ENCODE results near the gene BMERB1. TPM values are rescaled to one million over a fixed set of nuclear protein-coding genes. Genes with fewer than 3 reads are reported as not detected.

BMERB1 gene
- polyA plus RNA-seq, 1 donor (not counting 4 experiments of a cell fraction or from before 2014, with no cell fraction given): 7.8 TPM

DNA sequence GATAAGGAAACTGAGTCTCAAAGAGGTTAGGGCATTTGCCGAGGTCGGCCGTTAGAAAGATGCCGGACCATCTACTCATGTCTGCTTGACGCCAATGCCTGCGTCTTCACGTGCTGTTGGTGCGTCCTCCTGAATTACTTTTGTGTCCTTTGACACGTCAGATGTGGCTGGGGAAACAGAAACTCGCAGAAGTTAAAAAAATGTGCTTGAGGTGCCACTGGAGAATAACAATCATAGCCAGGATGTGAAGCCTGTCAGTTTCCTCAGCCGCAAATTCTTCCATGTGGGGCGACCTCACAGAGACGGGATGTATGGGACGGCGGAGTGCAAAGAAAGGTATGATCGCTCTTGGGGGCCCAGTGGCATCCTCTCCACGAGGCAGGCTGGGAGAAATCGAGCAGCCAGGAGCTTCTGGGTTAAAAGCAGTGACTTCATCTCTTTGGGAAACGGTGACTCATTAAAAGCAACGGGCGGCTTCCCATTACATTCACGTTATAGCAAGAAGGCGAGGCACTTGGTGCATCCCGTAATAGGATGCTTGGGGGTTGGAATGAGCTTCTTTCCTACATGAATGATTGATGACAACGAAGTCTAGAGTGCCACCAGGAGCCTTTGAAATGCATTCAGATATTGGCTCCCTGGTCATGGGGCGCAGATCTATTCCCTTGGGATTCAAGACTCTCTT is 67.8 kb downstream of the BMERB1 start:
- H3K79me2 ChIP-seq (ENCODE audit: control insufficient read depth, insufficient read depth, low read length): no peaks in the 10 kb centered on the region
- H2AFZ ChIP-seq (ENCODE audit: control insufficient read depth, low read length): peak overlapping the region; percentile 36
- H3K9me1 ChIP-seq (ENCODE audit: control insufficient read depth, extremely low read depth, insufficient read depth, low read length): peaks cover 3% of the 10 kb centered on the region
- peak overlapping the region; percentile 16 for H3K4me2 ChIP-seq (ENCODE audit: control insufficient read depth, extremely low read depth, insufficient read depth, low read depth, low read length)
- dilution Hi-C loops (cut with MboI; ENCODE audit: extremely low pct_ligation_motif_present, low sequenced_read_pairs): no loop called here
- no peak for TF ChIP-seq EZH2 (IDR thresholded peaks at IDR 0.05; ENCODE audit: low read length)
- TF ChIP-seq, protein P1, sequence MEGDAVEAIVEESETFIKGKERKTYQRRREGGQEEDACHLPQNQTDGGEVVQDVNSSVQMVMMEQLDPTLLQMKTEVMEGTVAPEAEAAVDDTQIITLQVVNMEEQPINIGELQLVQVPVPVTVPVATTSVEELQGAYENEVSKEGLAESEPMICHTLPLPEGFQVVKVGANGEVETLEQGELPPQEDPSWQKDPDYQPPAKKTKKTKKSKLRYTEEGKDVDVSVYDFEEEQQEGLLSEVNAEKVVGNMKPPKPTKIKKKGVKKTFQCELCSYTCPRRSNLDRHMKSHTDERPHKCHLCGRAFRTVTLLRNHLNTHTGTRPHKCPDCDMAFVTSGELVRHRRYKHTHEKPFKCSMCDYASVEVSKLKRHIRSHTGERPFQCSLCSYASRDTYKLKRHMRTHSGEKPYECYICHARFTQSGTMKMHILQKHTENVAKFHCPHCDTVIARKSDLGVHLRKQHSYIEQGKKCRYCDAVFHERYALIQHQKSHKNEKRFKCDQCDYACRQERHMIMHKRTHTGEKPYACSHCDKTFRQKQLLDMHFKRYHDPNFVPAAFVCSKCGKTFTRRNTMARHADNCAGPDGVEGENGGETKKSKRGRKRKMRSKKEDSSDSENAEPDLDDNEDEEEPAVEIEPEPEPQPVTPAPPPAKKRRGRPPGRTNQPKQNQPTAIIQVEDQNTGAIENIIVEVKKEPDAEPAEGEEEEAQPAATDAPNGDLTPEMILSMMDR (optimal IDR thresholded peaks at IDR 0.05 in 1 of 3, IDR thresholded peaks at IDR 0.05 in 1 of 3, conservative IDR thresholded peaks at IDR 0.05 in 1 of 3; ENCODE audit: extremely low read depth in 1 of 3, insufficient read depth in 2 of 3, low read length in 3 of 3): no peak
- no peaks in the 10 kb centered on the region for H4K20me1 ChIP-seq (ENCODE audit: control insufficient read depth, extremely low read depth, insufficient read depth, low read length)
- no peaks in the 10 kb centered on the region for H3K9me3 ChIP-seq (ENCODE audit: control insufficient read depth, low read depth, low read length)
- H3K4me1 ChIP-seq (ENCODE audit: control insufficient read depth, extremely low read depth, insufficient read depth, low read length): peaks cover 8% of the 10 kb centered on the region
- peak overlapping the region; percentile 22 for H3K9ac ChIP-seq (ENCODE audit: control insufficient read depth, extremely low read depth, insufficient read depth, low read length)
- H3K36me3 ChIP-seq (ENCODE audit: control insufficient read depth in 2 of 2, extremely low read depth in 1 of 2, insufficient read depth in 2 of 2, low read length in 2 of 2): no peaks in the 10 kb centered on the region
- FAIRE-seq (peak; percentile 86), DNase-seq (ENCODE audit: low read depth, low spot score) (peak; percentile 21)
- H3K27ac ChIP-seq (ENCODE audit: control insufficient read depth, insufficient read depth, low read length): no peak overlapping the region
- no peaks in the 10 kb centered on the region for H3K27me3 ChIP-seq (ENCODE audit: control insufficient read depth, extremely low read depth, insufficient read depth, low read length)
- H3K4me3 ChIP-seq (ENCODE audit: control insufficient read depth in 2 of 3, extremely low read depth in 1 of 3, insufficient read depth in 2 of 3, low read depth in 1 of 3, low read length in 3 of 3): no peak overlapping the region

DNA sequence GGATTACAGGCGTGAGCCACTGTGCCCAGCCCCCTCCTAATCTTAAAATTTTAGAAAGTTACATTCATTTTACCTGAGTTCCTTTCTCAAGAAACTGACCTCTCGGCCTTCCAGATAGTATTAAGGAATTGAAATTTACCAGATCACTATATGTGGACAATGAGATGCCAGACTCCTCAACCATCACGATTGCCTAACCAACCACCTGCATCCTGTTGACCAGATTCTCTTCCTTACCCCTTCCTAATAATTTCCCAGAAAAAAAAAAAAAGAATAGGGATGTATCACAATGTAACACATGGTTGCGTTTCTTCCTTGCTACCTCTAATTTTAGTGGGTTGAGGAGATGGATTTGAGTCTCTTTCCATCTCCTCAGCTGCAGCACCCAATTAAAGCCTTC is 72.1 kb downstream of the BMERB1 start:
- dilution Hi-C loops (cut with MboI; ENCODE audit: extremely low pct_ligation_motif_present, low sequenced_read_pairs): no loop called here
- TF ChIP-seq EZH2 (IDR thresholded peaks at IDR 0.05; ENCODE audit: low read length): no peak
- TF ChIP-seq, protein P1 (optimal IDR thresholded peaks at IDR 0.05 in 1 of 3, IDR thresholded peaks at IDR 0.05 in 1 of 3, conservative IDR thresholded peaks at IDR 0.05 in 1 of 3; ENCODE audit: extremely low read depth in 1 of 3, insufficient read depth in 2 of 3, low read length in 3 of 3): no peak
- H3K79me2 ChIP-seq (ENCODE audit: control insufficient read depth, insufficient read depth, low read length): no peaks in the 10 kb centered on the region
- FAIRE-seq: no peak
- H3K4me1 ChIP-seq (ENCODE audit: control insufficient read depth, extremely low read depth, insufficient read depth, low read length): peaks cover 10% of the 10 kb centered on the region
- H3K4me2 ChIP-seq (ENCODE audit: control insufficient read depth, extremely low read depth, insufficient read depth, low read depth, low read length): no peak overlapping the region
- no peak overlapping the region for H2AFZ ChIP-seq (ENCODE audit: control insufficient read depth, low read length)
- no peaks in the 10 kb centered on the region for H3K9me3 ChIP-seq (ENCODE audit: control insufficient read depth, low read depth, low read length)
- H4K20me1 ChIP-seq (ENCODE audit: control insufficient read depth, extremely low read depth, insufficient read depth, low read length): no peaks in the 10 kb centered on the region
- H3K9me1 ChIP-seq (ENCODE audit: control insufficient read depth, extremely low read depth, insufficient read depth, low read length): peaks cover 3% of the 10 kb centered on the region
- H3K4me3 ChIP-seq (ENCODE audit: control insufficient read depth in 2 of 3, extremely low read depth in 1 of 3, insufficient read depth in 2 of 3, low read depth in 1 of 3, low read length in 3 of 3): no peak overlapping the region
- no peak overlapping the region for H3K9ac ChIP-seq (ENCODE audit: control insufficient read depth, extremely low read depth, insufficient read depth, low read length)
- H3K27ac ChIP-seq (ENCODE audit: control insufficient read depth, insufficient read depth, low read length): no peak overlapping the region
- no peak for DNase-seq (ENCODE audit: low read depth, low spot score)
- H3K36me3 ChIP-seq (ENCODE audit: control insufficient read depth in 2 of 2, extremely low read depth in 1 of 2, insufficient read depth in 2 of 2, low read length in 2 of 2): no peaks in the 10 kb centered on the region
- H3K27me3 ChIP-seq (ENCODE audit: control insufficient read depth, extremely low read depth, insufficient read depth, low read length): no peaks in the 10 kb centered on the region

Measured in keratinocyte (primary cell).